Activated CD4-positive, alpha-beta T cell treated with anti-CD3 and anti-CD28 coated beads for 36 hours (primary cell): ENCODE data around the gene SPNS2. TPM values are rescaled to one million over a fixed set of nuclear protein-coding genes. Genes with fewer than 3 reads are reported as not detected.
A peak's percentile ranks its signal among the peaks of the same experiment; 100 is the strongest.

Source experiments
- ATAC-seq: fragments of 200-7000 bp; cut with Tn5 transposase; one replicate; pipeline ENCODE4 v1.10.0; 2021; ENCODE audit warnings: mild to moderate bottlenecking, moderate library complexity
- CTCF ChIA-PET: fragments of 350-600 bp; sonication (Branson Sonifier 250); formaldehyde crosslinking; loops from one replicate; lab custom pipeline; 2021; ENCODE audit warnings: antibody characterized with exemption; lab: Charles Lee
- POLR2A ChIA-PET: fragments of 350-600 bp; sonication (Branson Sonifier 250); formaldehyde crosslinking; loops from one replicate; lab custom pipeline; 2021; ENCODE audit warnings: antibody characterized with exemption, inconsistent platforms; lab: Charles Lee
- DNase-seq: peaks from one replicate; pipeline ENCODE4 v3.0.0-alpha.2; 2020
- H3K27ac Mint-ChIP-seq: one replicate; pipeline ENCODE4 v1.8.0; 2021; ENCODE audit warnings: mixed read lengths
- H3K27me3 Mint-ChIP-seq: one replicate; pipeline ENCODE4 v1.8.0; 2021; ENCODE audit warnings: mixed read lengths
- H3K36me3 Mint-ChIP-seq: one replicate; pipeline ENCODE4 v1.8.0; 2021; ENCODE audit warnings: low read depth, mixed read lengths
- H3K4me1 Mint-ChIP-seq: one replicate; pipeline ENCODE4 v1.8.0; 2021; ENCODE audit warnings: mixed read lengths
- H3K4me3 Mint-ChIP-seq: one replicate; pipeline ENCODE4 v1.8.0; 2021; ENCODE audit warnings: mild to moderate bottlenecking, moderate library complexity, mixed read lengths
- H3K9me3 Mint-ChIP-seq: one replicate; pipeline ENCODE4 v1.8.0; 2021; ENCODE audit warnings: low read depth, mixed read lengths
- intact Hi-C, 2 experiments: fragments of 100-400 bp; cut with DNase I in 1 of 2; cut with micrococcal nuclease in 1 of 2; formaldehyde crosslinking; loops; one replicate each; pipeline versions ENCODE4 v1.14.2 to v1.15.1; 2022 to 2024; cut with DNase I, micrococcal nuclease
- total RNA-seq, 2 experiments: library from RNA; stranded (reverse); gene quantifications; one replicate each; pipeline ENCODE4 v1.2.3, GENCODE V29; 2021

Gene SPNS2
- total RNA-seq, 2 experiments from 2014 or later, result 0.07 to 0.37 TPM

- ATAC-seq (no peak), DNase-seq (no peak)
- CTCF ChIA-PET, result interaction anchor here (1.7 kb wide), 1 partner anchor 18 kb away, joined by 7 read pairs; no protein-coding TSS in a partner anchor
- Mint-ChIP-seq H3K27ac (no peak overlapping the region), H3K9me3 (no peaks in the 10 kb centered on the region), H3K36me3 (no peaks in the 10 kb centered on the region), H3K4me1 (peaks cover 5% of the 10 kb centered on the region), H3K27me3 (peaks cover 43% of the 10 kb centered on the region), H3K4me3 (peak overlapping the region; percentile 12)
- POLR2A ChIA-PET, result no interaction called here
- intact Hi-C loops, result no loop called here
Measured at GRCh38 chr17:4584917-4585637, 86.4 kb downstream of the SPNS2 start.

GRCh38 chr17:4585638-4585994 is 86.9 kb downstream of the SPNS2 start:
- intact Hi-C loops, result no loop called here
- no peak for ATAC-seq
- Mint-ChIP-seq H3K4me1 (peaks cover 5% of the 10 kb centered on the region), H3K27ac (no peak overlapping the region), H3K9me3 (no peaks in the 10 kb centered on the region), H3K36me3 (no peaks in the 10 kb centered on the region), H3K4me3 (no peak overlapping the region), H3K27me3 (peaks cover 45% of the 10 kb centered on the region)
- CTCF ChIA-PET, result interaction anchor here (1.1 to 1.2 kb wide), 2 partner anchors 9 to 17 kb away, joined by 4 read pairs; no protein-coding TSS in a partner anchor
- DNase-seq, result no peak
- POLR2A ChIA-PET, result no interaction called here

DNA sequence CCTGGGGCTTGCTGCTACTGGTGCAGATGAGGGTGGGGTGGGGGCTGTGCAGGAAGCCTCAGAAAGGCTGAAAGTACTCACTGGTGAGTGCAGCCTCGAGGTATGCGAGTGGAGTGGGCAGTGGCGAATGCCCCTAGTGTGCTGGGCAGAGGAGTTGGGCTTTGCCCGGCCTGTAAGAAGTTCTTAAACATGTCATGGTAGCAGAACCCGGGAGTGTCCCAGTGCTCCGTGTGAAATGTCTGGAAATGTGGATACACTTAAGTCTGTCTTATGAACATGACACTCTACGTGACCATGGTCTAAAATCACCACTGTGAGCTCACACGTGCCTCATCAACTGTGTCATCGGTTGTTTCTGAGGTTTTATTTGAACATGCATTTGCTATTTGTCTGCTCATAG is 87.4 kb downstream of the SPNS2 start:
- peaks cover 5% of the 10 kb centered on the region for H3K4me1 Mint-ChIP-seq
- H3K4me3 Mint-ChIP-seq, result no peak overlapping the region
- ChIA-PET POLR2A (no interaction called here), CTCF (interaction anchor here (0.6 to 1.4 kb wide), 4 partner anchors 9 to 111 kb away, joined by 4 to 5 read pairs (median 4); no protein-coding TSS in a partner anchor)
- intact Hi-C loops, result no loop called here
- ATAC-seq, result no peak
- H3K27ac Mint-ChIP-seq, result no peak overlapping the region
- no peaks in the 10 kb centered on the region for H3K9me3 Mint-ChIP-seq
- DNase-seq, result no peak
- peaks cover 42% of the 10 kb centered on the region for H3K27me3 Mint-ChIP-seq
- no peaks in the 10 kb centered on the region for H3K36me3 Mint-ChIP-seq

DNA sequence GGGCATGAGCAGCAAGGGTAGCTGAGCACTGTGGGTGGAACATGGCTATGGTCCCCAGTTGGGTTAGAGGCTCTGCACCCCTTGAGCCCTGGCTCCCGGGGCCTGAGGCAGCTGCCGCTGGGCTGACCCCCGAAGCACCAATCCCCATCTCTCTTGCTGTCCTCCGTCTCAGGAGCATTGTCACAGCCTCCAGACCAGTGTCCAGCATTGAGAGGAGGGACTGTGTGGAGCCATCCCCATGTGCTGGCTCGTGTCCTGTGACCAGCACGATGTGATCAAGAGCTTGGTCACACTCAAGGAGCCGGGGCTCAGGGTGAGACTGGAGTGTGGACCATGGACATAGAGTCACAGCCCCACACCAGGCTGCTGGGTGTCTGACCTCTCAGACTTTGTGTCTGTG is 88.5 kb downstream of the SPNS2 start:
- ATAC-seq (no peak), DNase-seq (no peak)
- Mint-ChIP-seq H3K4me3 (no peak overlapping the region), H3K36me3 (no peaks in the 10 kb centered on the region), H3K27ac (no peak overlapping the region), H3K9me3 (no peaks in the 10 kb centered on the region), H3K4me1 (peaks cover 5% of the 10 kb centered on the region), H3K27me3 (peaks cover 39% of the 10 kb centered on the region)
- ChIA-PET CTCF (interaction anchor here (0.8 to 1.4 kb wide), 3 partner anchors 20 to 59 kb away, joined by 3 to 5 read pairs (median 3); no protein-coding TSS in a partner anchor), POLR2A (no interaction called here)
- intact Hi-C loops, result no loop called here

GRCh38 chr17:4587803-4588202 is 89.1 kb downstream of the SPNS2 start:
- CTCF ChIA-PET, result interaction anchor here (0.7 to 1.0 kb wide), 4 partner anchors 10 to 1895 kb away, joined by 3 read pairs; no protein-coding TSS in a partner anchor
- intact Hi-C loops, result no loop called here
- H3K4me1 Mint-ChIP-seq, result peaks cover 5% of the 10 kb centered on the region
- no peaks in the 10 kb centered on the region for H3K9me3 Mint-ChIP-seq
- POLR2A ChIA-PET, result no interaction called here
- ATAC-seq, result no peak
- no peak for DNase-seq
- no peaks in the 10 kb centered on the region for H3K36me3 Mint-ChIP-seq
- no peak overlapping the region for H3K4me3 Mint-ChIP-seq
- peaks cover 38% of the 10 kb centered on the region for H3K27me3 Mint-ChIP-seq
- H3K27ac Mint-ChIP-seq, result no peak overlapping the region

- peaks cover 32% of the 10 kb centered on the region for H3K27me3 Mint-ChIP-seq
- ATAC-seq (no peak), DNase-seq (no peak)
- no peak overlapping the region for H3K27ac Mint-ChIP-seq
- no peak overlapping the region for H3K4me3 Mint-ChIP-seq
- POLR2A ChIA-PET, result no interaction called here
- CTCF ChIA-PET, result interaction anchor here (0.6 to 0.8 kb wide), 3 partner anchors 9 to 1895 kb away, joined by 3 to 4 read pairs (median 3); no protein-coding TSS in a partner anchor
- H3K9me3 Mint-ChIP-seq, result no peaks in the 10 kb centered on the region
- no peaks in the 10 kb centered on the region for H3K36me3 Mint-ChIP-seq
- intact Hi-C loops, result no loop called here
- H3K4me1 Mint-ChIP-seq, result peaks cover 5% of the 10 kb centered on the region
Measured at GRCh38 chr17:4588391-4588790, 89.7 kb downstream of the SPNS2 start.

Other genes starting within 250 kb of the SPNS2 start
- 10 to 100 TPM; 39.8 to 40.7 TPM for gene ANKFY1, start 234.9 kb upstream of the SPNS2 start, total RNA-seq
- gene UBE2G1, start 132.2 kb upstream of the SPNS2 start, total RNA-seq, result 10 to 100 TPM; 51.0 to 52.9 TPM
- gene SPNS3, start 64.9 kb upstream of the SPNS2 start, total RNA-seq, result 1 to 10 TPM; 6.4 to 8.4 TPM
- gene MYBBP1A, start 56.5 kb downstream of the SPNS2 start, total RNA-seq, result 100 to 1,000 TPM in 1 of 2 experiments, 10 to 100 TPM in 1; 97.7 to 144 TPM
- not detected for gene GGT6, start 61.7 kb downstream of the SPNS2 start, total RNA-seq
- gene SMTNL2, start 85.6 kb downstream of the SPNS2 start, total RNA-seq, result not detected
- gene ALOX15, start 142.8 kb downstream of the SPNS2 start, total RNA-seq, result not detected
- gene PELP1, start 205.3 kb downstream of the SPNS2 start, total RNA-seq, result 100 to 1,000 TPM in 1 of 2 experiments, 10 to 100 TPM in 1; 94.1 to 102 TPM
- gene ARRB2, start 211.8 kb downstream of the SPNS2 start, total RNA-seq, result 100 to 1,000 TPM; 168 to 175 TPM
- 10 to 100 TPM; 16.7 to 22.9 TPM for gene MED11, start 232.5 kb downstream of the SPNS2 start, total RNA-seq
- gene ZMYND15, start 241.0 kb downstream of the SPNS2 start, total RNA-seq, result under 1 TPM; 0.09 to 0.11 TPM
- gene CXCL16, start 241.0 kb downstream of the SPNS2 start, total RNA-seq, result 1 to 10 TPM; 1.7 to 2.5 TPM